CD4-positive, alpha-beta T cell treated with Interleukin-4 for 1 hour (primary cell): ENCODE measurements around the gene ARHGEF26.

Experiments used
- DNase-seq, 2 donors: peaks; one replicate each; pipeline ENCODE4 v3.0.0-alpha.2; 2020 to 2022

ARHGEF26 gene

GRCh38 chr3:154210986-154211385, 89.8 kb downstream of the ARHGEF26 start:
- DNase-seq: no peak

- no peak for DNase-seq
Measured at GRCh38 chr3:154214306-154214705, 93.1 kb downstream of the ARHGEF26 start.

GRCh38 chr3:154217671-154218070, 96.5 kb downstream of the ARHGEF26 start:
- no peak for DNase-seq

GRCh38 chr3:154218728-154219127, 97.5 kb downstream of the ARHGEF26 start:
- no peak for DNase-seq

GRCh38 chr3:154220462-154220861, 99.3 kb downstream of the ARHGEF26 start:
- DNase-seq: no peak

GRCh38 chr3:154223519-154223918, 102.3 kb downstream of the ARHGEF26 start:
- no peak for DNase-seq

GRCh38 chr3:154224366-154224765, 103.2 kb downstream of the ARHGEF26 start:
- no peak for DNase-seq

- no peak for DNase-seq
Measured at GRCh38 chr3:154224866-154225265, 103.7 kb downstream of the ARHGEF26 start.

- no peak for DNase-seq
Measured at GRCh38 chr3:154225536-154225935, 104.3 kb downstream of the ARHGEF26 start.

GRCh38 chr3:154227531-154227930, 106.3 kb downstream of the ARHGEF26 start:
- DNase-seq: no peak

GRCh38 chr3:154228561-154229216, 107.5 kb downstream of the ARHGEF26 start:
- DNase-seq: no peak

GRCh38 chr3:154229217-154229590, 108.0 kb downstream of the ARHGEF26 start:
- no peak for DNase-seq

- no peak for DNase-seq
Measured at GRCh38 chr3:154235330-154235729, 114.1 kb downstream of the ARHGEF26 start.

GRCh38 chr3:154236331-154236730, 115.1 kb downstream of the ARHGEF26 start:
- no peak for DNase-seq

- no peak for DNase-seq
Measured at GRCh38 chr3:154240235-154240634, 119.0 kb downstream of the ARHGEF26 start.

- DNase-seq: no peak
Measured at GRCh38 chr3:154241496-154241895, 120.3 kb downstream of the ARHGEF26 start.

- DNase-seq: no peak
Measured at GRCh38 chr3:154242766-154243165, 121.6 kb downstream of the ARHGEF26 start.

GRCh38 chr3:154243353-154243752, 122.2 kb downstream of the ARHGEF26 start:
- no peak for DNase-seq

GRCh38 chr3:154244644-154245043, 123.5 kb downstream of the ARHGEF26 start:
- DNase-seq: no peak

GRCh38 chr3:154247806-154248415, 126.7 kb downstream of the ARHGEF26 start:
- no peak for DNase-seq

- no peak for DNase-seq
Measured at GRCh38 chr3:154250291-154250690, 129.1 kb downstream of the ARHGEF26 start.

- no peak for DNase-seq
Measured at GRCh38 chr3:154251610-154252009, 130.4 kb downstream of the ARHGEF26 start.

GRCh38 chr3:154252759-154253638, 131.8 kb downstream of the ARHGEF26 start:
- DNase-seq: peak; percentile 55 to 69

- no peak for DNase-seq
Measured at GRCh38 chr3:154254527-154254926, 133.3 kb downstream of the ARHGEF26 start.
